ENCODE measurements around the gene DYRK1B.
A peak's percentile ranks its signal among the peaks of the same experiment; 100 is the strongest.
"Not testable (repeated sequence)": the region's sequence is repeated elsewhere in the genome, so short reads cannot be mapped to it uniquely, and the experiment has no call there.

Gene DYRK1B

DNA sequence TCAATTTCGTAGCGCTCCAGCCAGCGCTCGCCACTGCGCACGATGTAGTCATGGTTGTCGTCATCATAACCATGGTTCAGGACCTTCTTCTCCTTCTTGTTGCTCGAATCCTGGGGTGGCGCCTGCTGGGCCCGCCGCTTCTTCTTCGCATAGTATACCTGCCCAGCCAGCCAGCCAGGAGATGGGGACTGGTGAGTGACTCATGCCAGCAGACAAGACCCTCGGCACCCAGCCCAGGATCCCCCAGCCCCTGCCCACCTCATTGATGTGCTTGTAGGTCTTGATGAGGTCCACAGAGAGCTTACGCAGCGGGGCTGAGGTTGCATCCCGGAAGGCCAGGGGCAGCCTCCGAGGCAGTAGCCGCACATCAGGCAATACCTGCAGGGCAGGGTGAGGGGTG lies 3.6 kb downstream of the DYRK1B start:
- DNase-seq (ENCODE audit: low read depth), result no peak

DNA sequence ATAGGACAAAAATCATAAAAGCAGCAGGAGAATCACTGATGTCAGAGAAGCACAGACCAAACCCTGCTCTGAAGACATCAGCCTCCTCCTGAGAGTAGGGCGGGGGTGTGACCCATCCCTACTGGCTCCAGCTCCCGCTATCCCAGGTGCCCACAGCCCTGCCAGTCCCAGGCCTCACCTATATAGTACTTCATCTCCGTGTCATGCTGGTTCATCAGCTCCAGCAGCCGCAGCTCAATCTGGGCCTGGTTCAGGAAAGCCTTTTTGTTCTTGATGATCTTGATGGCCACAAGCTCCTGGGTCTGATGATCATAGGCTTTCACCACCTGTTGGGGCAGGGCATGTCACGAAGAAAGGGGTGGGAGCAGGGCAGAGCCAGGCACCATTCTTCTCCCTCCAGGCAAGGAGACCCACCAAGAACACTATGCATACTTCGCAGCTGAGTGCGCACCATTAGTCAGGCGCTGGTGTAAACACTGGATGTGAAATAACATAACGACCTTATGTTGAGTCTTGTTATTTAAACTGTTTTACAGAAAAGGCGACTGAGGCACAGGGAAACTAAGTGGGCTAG lies 4.2 kb downstream of the DYRK1B start:
- no peak for DNase-seq (ENCODE audit: low read depth)

DNA sequence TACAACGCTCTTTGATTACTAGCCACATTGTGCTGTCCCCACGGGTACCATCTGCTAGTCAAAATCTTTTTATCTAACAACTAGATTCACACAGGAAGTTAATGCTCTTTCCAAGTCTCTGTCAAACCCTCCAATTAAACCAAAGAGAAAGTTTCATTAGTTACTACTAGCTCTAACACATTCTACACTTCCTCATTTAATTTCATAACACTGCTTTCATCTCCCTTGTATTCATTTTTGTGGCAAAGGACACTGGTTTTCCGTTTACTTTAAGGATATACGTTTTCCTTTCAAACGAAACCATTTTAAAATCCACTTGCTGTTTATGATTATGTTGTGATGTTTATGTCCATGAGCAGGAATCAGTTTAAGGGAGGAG lies 5.3 kb downstream of the DYRK1B start:
- DNase-seq (ENCODE audit: low read depth), result no peak

DNA sequence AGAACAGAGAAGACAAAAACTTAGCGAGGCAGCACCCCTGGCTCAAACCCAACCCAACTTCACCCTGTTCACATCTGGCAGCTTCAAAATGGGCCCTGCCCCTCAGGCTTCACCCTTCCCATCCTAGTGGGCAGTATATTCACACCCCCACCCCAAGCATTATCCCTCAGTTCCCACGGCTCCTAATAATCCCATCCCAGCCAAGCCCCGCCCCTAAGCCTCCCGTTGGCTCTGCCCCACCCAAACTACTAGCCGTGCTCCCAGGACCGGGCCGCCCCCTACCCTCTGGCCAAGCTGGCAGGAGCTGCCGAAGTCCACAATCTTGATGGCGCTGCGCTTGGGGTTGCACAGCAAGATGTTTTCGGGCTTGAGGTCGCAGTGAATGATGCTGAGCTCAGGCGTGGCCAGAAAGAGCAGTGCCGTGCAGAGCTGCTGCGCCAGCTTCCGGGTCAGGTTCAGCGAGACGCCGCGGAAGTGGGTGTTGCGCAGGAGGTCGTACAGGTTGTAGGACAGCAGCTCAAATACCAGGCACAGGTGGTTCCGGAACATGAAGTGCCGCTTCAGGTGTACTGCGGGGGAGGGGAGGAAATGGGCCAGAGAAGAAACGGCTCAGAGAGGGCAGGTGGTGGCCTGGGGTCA lies 5.8 kb downstream of the DYRK1B start:
- DNase-seq (ENCODE audit: low read depth), result no peak

DNA sequence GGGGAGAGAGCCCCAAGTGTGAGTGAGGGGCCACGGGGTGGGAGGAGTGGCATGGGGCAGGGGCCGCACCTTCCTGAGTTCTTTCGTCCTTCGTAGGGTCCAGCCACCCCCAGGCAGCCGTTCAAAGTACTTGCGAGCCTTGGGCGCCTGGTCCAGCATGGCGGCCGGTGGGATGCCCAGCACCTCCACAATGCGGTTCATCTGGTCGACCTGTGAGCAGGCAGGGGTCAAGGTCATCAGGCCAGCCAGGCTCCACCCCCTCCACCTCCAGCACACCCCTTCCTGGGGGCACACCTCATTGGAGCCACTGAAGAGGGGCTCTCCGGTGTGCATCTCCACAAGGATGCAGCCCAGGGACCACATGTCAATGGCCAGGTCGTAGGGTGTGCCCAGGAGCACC lies 6.7 kb downstream of the DYRK1B start:
- no peak for DNase-seq (ENCODE audit: low read depth)

DNA sequence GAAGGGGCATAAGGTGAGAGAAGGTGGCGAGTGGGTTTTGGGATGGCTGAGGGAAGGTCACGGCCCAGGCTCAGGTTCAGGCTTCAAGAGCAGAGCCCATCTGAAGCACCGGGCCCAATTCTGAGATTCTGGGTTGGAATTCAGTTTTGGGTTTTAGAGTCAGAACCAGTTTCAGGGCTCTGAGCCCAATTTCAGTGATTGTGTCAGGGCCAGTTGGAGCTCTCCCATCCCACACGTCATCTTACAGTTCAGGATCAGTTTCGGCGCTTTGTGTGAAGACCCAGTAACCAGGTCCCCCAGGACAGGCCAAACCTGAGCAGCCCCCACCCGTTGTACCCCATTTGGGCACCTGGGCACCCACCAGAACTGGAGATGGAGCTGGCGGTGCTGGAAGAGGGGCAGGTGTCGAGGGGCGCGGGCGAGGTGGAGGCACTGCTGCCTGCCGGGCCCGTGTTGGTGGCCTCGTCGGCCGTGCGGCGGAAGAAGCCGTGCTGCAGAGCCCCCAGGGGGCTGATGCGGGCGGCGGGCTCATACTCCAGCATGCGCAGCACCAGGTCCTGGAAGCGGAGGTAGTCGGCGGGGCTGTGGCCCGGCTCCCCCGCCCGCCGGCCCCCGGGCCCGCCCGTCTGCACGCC lies 7.5 kb downstream of the DYRK1B start:
- DNase-seq (ENCODE audit: low read depth), result no peak

DNA sequence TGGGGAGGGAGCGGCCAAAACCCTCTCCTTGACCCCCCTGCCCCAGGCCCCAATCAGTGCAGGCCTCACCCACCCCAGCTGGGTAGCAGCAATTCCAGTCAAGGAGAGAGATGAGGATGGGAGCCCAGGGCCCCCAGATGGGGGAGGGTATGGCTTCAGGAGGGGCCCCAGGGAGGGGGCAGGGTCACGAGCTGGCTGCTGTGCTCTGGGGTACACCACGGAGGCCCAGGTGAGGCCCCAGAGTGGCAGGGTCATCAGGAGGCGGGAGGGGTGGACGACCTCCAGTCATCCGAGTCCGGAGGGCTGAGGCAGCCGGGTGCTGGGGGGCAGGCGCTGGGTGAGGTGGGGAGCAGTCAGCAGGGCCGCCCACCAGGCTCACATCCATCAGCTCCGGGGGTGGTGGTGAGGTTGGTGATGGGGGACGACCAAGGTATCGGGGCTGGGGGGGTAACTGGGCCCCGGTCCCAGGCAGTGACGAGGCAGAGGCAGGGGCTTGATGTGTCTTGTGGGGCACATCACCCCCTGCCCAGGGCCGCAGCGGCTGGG lies 8.4 kb downstream of the DYRK1B start:
- no peak for DNase-seq (ENCODE audit: low read depth)

DNA sequence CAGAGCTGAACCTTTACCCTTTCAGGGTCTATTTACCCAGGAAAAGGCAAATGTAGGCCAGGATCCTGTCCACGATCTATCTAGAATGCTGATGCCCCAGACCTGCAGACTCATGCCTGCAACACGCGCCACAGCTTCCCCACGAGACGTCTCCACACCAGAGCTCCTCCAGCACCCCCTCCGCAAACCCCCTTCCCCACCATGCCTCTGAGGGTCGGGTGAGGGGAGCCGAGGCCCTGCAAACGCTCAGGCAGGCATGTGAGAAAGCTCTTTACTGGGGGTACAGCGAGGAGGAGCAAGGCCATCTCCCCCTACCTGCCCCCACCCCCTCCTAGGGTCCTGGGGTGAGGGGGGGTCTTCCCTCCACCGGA lies 8.9 kb downstream of the DYRK1B start:
- DNase-seq (ENCODE audit: low read depth), result no peak

DNA sequence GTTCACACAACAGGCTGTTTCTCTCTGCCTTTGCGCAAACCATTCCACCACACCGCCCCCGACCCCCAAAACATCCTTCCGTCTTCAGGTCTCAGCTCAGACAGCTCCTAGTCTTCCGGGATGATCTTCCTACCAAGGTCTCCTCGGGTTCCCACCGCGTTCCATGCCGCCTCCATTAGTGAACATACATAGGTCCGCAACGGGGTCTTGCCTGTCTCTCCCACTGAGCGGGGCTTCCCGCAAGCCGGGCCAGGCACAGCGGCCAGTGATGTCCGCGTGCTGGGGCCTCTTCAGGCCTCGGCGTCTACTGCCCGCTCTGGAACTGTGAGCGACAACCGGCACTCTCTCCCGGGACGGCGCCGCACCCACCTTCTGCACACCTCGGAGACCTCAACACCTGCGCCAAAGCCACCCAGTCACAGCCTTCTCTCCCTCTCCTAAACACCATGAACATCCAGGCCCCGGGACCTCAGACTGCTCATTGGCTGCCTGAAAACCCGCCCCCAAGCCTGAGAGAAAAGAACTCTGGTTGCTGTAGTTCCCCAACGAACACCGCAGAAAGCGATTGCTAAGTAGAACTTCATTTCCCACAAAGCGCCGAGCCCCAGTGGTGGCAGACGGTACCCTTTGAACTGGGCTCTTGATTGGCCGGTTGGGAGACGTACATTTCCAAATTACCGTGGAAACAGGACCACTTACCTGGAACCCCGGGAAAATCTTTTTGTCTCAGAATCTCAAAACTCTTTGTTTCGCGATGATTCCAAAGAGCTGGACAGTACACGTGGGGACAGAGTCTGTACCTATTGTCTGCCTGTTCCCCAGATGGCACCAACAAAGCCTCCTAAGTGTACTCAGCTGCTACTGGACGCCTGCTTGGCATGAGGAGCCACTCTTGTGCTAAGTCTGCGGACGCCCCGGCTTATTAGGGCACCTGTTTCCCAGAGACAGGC lies 9.5 kb downstream of the DYRK1B start:
- DNase-seq (ENCODE audit: low read depth), result peak; percentile 79

DNA sequence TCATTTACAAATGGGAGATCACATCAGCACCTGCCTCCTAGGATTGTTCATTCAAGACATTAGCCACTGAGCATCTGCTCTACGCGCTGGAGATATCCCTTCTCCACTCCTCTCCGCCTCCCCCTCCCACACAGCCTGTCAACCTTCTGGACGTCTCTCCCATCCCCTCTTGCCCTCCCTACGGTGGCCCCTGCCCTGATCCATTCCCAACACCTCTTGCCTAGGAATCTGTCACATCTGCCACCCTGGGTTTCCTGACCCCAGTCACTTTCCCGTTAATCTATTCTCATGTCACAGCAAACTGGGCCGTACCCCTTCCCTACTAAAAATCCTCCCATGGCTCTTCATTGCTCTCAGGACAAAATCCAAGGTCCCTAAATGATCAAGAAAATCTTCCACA lies 10.3 kb downstream of the DYRK1B start:
- no peak for DNase-seq (ENCODE audit: low read depth)

DNA sequence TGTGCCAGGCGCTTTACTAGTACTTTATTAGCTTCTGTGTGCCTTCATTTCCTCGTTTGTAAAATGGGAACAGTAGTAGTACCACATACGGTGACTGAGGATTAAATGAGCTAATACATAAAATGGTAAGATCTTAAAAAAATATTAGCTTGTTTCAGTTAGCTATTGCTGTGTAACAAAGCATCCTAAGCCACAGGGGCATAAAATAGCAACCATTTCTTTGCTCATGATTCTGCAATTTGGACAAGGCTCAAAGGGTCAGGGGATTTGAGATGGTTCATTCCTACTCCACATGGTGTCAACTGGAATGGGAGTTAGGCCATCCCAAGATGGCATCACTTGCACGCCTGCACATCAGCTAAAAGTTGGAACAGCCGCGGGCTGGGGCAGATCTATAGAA lies 13.3 kb downstream of the DYRK1B start:
- no peak for DNase-seq (ENCODE audit: low read depth)

DNA sequence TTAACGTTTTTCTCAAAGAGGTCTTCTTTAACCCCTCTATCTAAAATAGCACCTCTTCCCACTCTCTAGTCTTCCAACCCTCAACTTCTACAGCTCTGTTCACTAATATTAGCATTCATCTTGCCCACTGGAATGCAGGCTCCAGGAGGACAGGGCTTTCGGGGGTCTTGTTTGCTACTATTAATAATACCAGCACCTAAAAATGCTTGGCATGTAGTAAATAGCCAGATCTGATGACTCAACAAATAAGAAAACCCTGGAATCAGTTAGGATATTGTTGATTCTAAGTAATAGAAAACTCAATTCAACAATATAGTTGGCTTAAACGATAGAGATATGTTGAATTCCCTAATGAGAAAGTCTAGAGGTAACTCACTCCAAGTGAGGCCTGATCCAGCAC lies 14.2 kb downstream of the DYRK1B start:
- no peak for DNase-seq (ENCODE audit: low read depth)

DNA sequence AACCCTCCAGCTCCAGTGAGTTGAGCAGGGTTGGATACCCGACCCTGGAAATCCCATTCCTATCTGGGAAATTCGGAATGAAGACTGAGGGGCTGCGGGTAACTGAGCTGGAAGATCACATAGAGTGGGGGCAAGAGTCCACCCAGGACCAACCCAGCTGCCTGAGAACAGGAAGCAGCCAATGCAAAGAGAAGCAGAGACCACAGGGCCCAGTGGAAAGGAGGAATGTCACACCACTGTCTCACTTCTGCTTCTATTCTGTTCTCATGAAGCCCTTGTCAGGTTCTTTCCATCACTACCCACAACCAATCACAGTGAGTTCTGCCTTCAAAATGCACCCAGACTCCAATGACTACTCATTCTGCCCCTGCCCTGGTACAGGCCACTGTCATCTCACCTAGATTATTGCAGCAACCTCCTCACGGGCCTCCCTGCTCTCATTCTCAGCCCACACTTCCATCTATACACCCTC lies 15.3 kb downstream of the DYRK1B start:
- DNase-seq (ENCODE audit: low read depth), result no peak

DNA sequence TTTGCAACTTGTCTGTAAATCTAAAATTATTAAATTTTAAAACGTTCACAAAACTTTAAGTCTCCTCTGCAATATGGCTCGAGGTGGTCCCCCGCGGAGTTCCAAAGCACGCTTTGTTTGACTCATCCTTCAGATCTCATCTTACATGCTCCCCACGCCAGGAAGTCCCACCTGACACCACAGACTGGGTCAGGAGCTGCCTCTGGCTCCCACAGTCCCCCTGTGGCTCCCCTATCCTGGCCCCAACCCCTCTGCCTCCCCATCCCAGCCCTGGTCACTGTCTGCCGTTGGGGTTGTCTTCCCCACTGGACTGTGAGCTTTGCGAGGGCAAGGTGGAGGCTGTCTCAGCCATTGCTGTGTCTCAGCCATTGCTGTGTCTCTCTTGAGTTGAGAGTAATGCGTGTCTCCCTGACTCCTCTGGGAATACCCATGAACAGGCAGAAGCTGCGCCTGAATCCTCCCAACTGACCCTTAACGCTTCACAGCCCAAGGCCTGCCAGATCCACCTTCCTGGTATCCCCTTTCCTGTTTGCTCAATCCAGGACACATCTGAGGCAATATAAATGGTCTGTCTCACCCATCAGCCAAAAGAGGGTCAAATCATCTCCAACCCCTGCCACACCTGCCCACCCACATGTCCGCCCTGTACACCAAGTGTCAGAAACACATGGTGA lies 15.9 kb downstream of the DYRK1B start:
- DNase-seq (ENCODE audit: low read depth), result no peak

DNA sequence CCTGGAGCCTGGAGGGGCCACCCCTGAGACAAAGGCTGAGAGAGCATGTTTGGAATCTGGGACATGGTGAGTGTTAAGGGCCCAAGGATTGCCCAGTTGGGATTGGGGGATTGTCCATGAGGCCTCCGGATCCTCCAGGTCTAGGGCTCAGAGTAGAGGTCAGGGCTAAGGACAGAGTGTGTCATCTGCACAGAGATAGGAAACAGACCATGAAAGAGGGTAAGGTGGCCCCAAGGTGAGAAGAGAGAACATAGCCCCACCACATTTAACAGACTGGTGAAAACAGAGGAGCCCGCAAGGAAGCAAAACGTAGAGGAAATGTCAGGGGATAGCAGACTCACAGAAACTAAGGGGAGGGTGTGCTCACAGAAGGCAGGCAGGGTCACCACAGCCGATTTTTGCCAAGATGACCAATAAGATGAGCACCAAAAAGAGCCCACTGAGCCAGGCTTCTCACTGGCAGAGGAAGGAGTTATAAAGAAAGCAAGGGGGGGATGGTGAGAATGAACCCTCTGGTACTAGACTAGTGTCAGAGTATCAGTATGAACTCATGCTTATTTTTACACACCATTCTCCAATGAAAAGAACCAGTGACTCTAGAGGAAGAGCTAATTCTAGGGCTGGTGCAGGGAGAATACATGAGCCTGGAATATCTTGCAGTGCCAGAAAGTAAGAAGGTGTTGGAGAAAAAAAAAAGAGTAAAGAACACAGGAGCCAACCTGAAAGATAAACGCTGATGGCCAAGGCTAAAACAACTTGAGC lies 17.5 kb downstream of the DYRK1B start:
- DNase-seq (ENCODE audit: low read depth), result no peak

DNA sequence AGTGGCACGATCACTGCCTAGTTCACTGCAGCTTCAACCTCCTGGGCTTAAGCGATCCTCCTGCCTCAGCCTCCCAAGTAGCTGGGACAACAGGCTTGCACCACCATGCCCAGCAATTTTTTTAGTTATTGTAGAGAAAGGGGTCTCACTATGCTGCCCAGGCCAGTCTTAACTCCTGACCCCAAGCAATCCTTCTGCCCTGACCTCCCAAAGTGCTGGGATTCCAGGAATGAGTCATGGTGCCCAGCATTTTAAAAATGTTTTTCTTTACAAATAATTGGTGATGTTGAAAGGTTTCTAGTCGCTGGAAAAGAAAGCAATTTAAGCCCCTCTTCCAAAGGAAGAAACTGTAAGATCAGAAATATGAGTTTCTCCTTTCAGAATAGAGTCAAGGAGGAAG lies 19.4 kb downstream of the DYRK1B start:
- DNase-seq (ENCODE audit: low read depth), result no peak

DNA sequence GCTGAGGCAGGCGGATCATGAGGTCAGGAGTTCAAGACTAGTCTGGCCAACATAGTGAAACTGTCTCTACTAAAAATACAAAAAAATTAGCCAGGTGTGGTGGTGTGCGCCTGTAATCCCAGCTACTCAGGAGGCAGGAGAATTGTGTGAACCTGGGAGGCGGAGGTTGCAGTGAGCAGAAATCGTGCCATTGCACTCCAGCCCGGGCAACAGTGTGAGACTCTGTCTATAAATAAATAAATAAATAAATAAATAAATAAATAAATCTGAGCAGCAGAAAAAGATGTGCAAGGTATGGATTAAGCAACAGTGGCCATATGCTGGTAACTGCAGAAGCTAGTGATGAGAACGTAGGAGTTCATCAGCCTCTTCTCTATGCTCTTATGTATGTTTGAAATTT lies 19.9 kb downstream of the DYRK1B start:
- not testable (repeated sequence) for DNase-seq (ENCODE audit: low read depth)

DNA sequence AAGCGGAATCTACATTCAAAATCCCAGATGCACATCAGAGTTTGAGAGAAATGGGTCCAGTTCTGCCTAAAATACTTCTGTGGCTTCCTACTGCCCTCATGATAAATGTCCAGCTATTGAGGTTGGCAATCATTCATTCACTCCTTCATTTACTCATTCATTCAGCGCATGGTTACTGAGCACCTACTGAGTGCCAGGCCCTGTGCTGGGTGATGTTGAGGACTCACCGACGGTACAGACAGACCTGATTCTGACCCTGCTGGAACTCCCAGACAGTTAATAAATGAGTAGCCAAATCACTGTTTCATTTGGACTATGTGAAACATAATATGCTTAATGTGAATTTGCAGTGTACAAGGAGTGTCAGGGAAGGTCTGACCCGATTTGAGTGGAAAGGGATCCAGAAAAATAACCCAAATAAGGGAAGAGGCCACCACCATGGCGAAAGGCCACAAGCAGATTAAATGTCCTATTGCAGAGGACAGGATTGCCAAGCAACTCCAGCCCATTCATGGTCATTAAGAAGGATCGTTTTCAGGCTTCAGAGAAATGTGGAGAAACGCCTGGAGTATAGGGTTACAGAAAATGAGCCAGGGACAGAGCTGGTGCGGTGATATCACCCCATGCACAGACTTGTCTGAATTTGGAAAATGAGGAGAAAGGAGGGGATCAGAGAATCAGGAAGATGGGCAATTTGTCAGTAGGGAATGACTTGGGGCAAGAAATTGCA lies 20.5 kb downstream of the DYRK1B start:
- DNase-seq (ENCODE audit: low read depth), result no peak

DNA sequence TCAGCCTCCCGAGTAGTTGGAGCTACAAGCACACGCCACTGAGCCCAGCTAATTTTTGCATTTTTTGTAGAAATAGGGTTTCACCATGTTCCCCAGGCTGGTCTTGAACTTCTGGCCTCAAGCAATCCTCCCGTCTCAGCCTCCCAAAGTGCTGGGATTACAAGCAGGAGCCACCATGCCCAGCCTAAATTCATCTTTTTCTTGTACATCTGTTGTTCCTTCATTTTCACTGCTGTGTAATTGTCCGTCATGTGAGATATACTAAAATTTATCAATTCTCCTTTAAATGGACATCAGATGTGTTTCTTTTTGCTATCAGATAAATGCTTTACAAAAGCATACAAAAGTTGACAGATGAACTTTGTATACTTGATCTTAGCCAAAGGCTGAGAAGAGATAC lies 22.9 kb downstream of the DYRK1B start:
- DNase-seq (ENCODE audit: low read depth), result no peak

DNA sequence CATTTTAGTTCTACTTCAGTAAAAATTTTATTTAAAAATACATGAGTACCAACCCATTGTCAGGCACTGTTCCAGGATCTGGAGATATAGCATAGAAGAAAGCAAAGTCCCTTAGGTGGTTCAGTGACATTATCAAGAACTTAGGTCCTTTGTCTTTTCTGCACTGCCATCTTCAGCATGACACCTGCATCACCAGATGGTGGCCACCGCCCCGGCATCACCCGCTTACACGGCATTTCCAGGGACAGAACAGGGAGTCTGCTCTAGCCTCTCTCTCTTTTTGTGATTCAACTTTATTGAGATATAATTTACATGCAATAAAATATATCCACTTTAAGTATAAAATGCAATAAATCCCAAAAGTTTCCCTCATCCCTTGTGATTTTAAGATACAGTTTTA lies 23.5 kb downstream of the DYRK1B start:
- DNase-seq (ENCODE audit: low read depth), result no peak
